Measurements from ENCODE around the gene PDE1C. TPM values are rescaled to one million over a fixed set of nuclear protein-coding genes. Genes with fewer than 3 reads are reported as not detected.

The PDE1C gene
- total and polyA plus RNA-seq, 2 donors (not counting 1 experiment from before 2014, with no cell fraction given), result 0.52 TPM; not detected in 1

GRCh38 chr7:31935124-31936054 is 134.8 kb downstream of the PDE1C start:
- Histone ChIP-seq H4K20me1 (ENCODE audit: control insufficient read depth, insufficient read depth, low read length, poor library complexity, severe bottlenecking) (no peaks in the 10 kb centered on the region), H3K4me3 (ENCODE audit: control extremely low read depth in 1 of 5, extremely low read depth in 1 of 5, insufficient read depth in 1 of 5, low read depth in 2 of 5, low read length in 4 of 5) (no peak overlapping the region), H3K79me2 (ENCODE audit: control insufficient read depth, insufficient read depth, low read length) (no peaks in the 10 kb centered on the region), H2AFZ (ENCODE audit: insufficient read depth, low read depth, low read length, poor library complexity, severe bottlenecking) (no peak overlapping the region), H3K36me3 (replicated peaks in 1 of 2; ENCODE audit: control extremely low read depth in 1 of 2, control insufficient read depth in 1 of 2, extremely low read depth in 1 of 2, insufficient read depth in 2 of 2, low read length in 1 of 2) (no peaks in the 10 kb centered on the region), H3K9ac (ENCODE audit: low read length) (no peak overlapping the region), H3K4me2 (replicated peaks; ENCODE audit: low read depth, low read length, poor library complexity, severe bottlenecking) (no peak overlapping the region), H3K27me3 (replicated peaks in 1 of 4; ENCODE audit: control extremely low read depth in 1 of 4, control insufficient read depth in 3 of 4, insufficient read depth in 4 of 4, low read length in 3 of 4) (no peaks in the 10 kb centered on the region), H3K9me3 (ENCODE audit: control extremely low read depth in 1 of 3, control insufficient read depth in 2 of 3, insufficient read depth in 1 of 3, low read length in 2 of 3) (no peaks in the 10 kb centered on the region), H3K27ac (ENCODE audit: low read length in 2 of 2) (no peak overlapping the region), H3K4me1 (ENCODE audit: control insufficient read depth in 2 of 2, insufficient read depth in 2 of 2, low read length in 2 of 2) (no peaks in the 10 kb centered on the region)
- no peak for TF ChIP-seq CTCF (IDR thresholded peaks at IDR 0.05)
- TF ChIP-seq EZH2 (IDR thresholded peaks at IDR 0.05; ENCODE audit: borderline replicate concordance, insufficient read depth, low read depth, low read length, poor library complexity, severe bottlenecking), result no peak
- DNase-seq (no peak), ATAC-seq (ENCODE audit: low read depth) (no peak)
- Mint-ChIP-seq H3K4me3 (no peak overlapping the region), H3K27me3 (no peaks in the 10 kb centered on the region), H3K9me3 (ENCODE audit: insufficient read depth) (peaks cover 3% of the 10 kb centered on the region), H3K4me1 (no peaks in the 10 kb centered on the region), H3K27ac (no peak overlapping the region)
- ChIA-PET CTCF (no interaction called here), POLR2A (no interaction called here)
- 92% methylated on average over 5 of the region's 10 CpGs for WGBS (ENCODE audit: insufficient coverage)
- intact Hi-C loops (cut with micrococcal nuclease), result no loop called here

- no peak overlapping the region for H3K9ac ChIP-seq (ENCODE audit: low read length)
- H2AFZ ChIP-seq (ENCODE audit: insufficient read depth, low read depth, low read length, poor library complexity, severe bottlenecking), result no peak overlapping the region
- peaks cover 3% of the 10 kb centered on the region for H3K9me3 Mint-ChIP-seq (ENCODE audit: insufficient read depth)
- ATAC-seq (ENCODE audit: low read depth) (no peak), DNase-seq (no peak)
- H3K27ac Mint-ChIP-seq, result no peak overlapping the region
- no peak overlapping the region for H3K4me3 Mint-ChIP-seq
- H3K36me3 ChIP-seq (replicated peaks in 1 of 2; ENCODE audit: control extremely low read depth in 1 of 2, control insufficient read depth in 1 of 2, extremely low read depth in 1 of 2, insufficient read depth in 2 of 2, low read length in 1 of 2), result no peaks in the 10 kb centered on the region
- no peak overlapping the region for H3K4me2 ChIP-seq (replicated peaks; ENCODE audit: low read depth, low read length, poor library complexity, severe bottlenecking)
- H3K4me3 ChIP-seq (ENCODE audit: control extremely low read depth in 1 of 5, extremely low read depth in 1 of 5, insufficient read depth in 1 of 5, low read depth in 2 of 5, low read length in 4 of 5), result no peak overlapping the region
- H3K4me1 ChIP-seq (ENCODE audit: control insufficient read depth in 2 of 2, insufficient read depth in 2 of 2, low read length in 2 of 2), result no peaks in the 10 kb centered on the region
- intact Hi-C loops (cut with micrococcal nuclease), result no loop called here
- ChIA-PET POLR2A (no interaction called here), CTCF (no interaction called here)
- WGBS (ENCODE audit: insufficient coverage), result no CpG with 5 or more reads among the region's 4 CpGs
- no peaks in the 10 kb centered on the region for H4K20me1 ChIP-seq (ENCODE audit: control insufficient read depth, insufficient read depth, low read length, poor library complexity, severe bottlenecking)
- TF ChIP-seq CTCF (IDR thresholded peaks at IDR 0.05) (no peak), EZH2 (IDR thresholded peaks at IDR 0.05; ENCODE audit: borderline replicate concordance, insufficient read depth, low read depth, low read length, poor library complexity, severe bottlenecking) (no peak)
- no peaks in the 10 kb centered on the region for H3K79me2 ChIP-seq (ENCODE audit: control insufficient read depth, insufficient read depth, low read length)
- no peaks in the 10 kb centered on the region for H3K27me3 Mint-ChIP-seq
- no peak overlapping the region for H3K27ac ChIP-seq (ENCODE audit: low read length in 2 of 2)
- H3K27me3 ChIP-seq (replicated peaks in 1 of 4; ENCODE audit: control extremely low read depth in 1 of 4, control insufficient read depth in 3 of 4, insufficient read depth in 4 of 4, low read length in 3 of 4), result no peaks in the 10 kb centered on the region
- H3K9me3 ChIP-seq (ENCODE audit: control extremely low read depth in 1 of 3, control insufficient read depth in 2 of 3, insufficient read depth in 1 of 3, low read length in 2 of 3), result no peaks in the 10 kb centered on the region
- H3K4me1 Mint-ChIP-seq, result no peaks in the 10 kb centered on the region
Measured at GRCh38 chr7:31934551-31934950, 135.7 kb downstream of the PDE1C start.
